ENCODE data around the gene FBXO7.

Gene FBXO7

GRCh38 chr22:32532820-32533128 is 58.2 kb downstream of the FBXO7 start:
- DNase-seq: no peak

GRCh38 chr22:32533265-32534111 is 58.9 kb downstream of the FBXO7 start:
- DNase-seq: no peak

GRCh38 chr22:32534252-32535235 is 59.9 kb downstream of the FBXO7 start:
- DNase-seq: no peak

GRCh38 chr22:32535531-32536190 is 61.0 kb downstream of the FBXO7 start:
- no peak for DNase-seq

GRCh38 chr22:32536352-32536751 is 61.7 kb downstream of the FBXO7 start:
- DNase-seq: no peak

GRCh38 chr22:32538521-32538920 is 63.9 kb downstream of the FBXO7 start:
- DNase-seq: no peak

- DNase-seq: no peak
Observed at GRCh38 chr22:32539631-32540421, 65.2 kb downstream of the FBXO7 start.

GRCh38 chr22:32541481-32541880 is 66.9 kb downstream of the FBXO7 start:
- no peak for DNase-seq

- no peak for DNase-seq
Observed at GRCh38 chr22:32542066-32542676, 67.6 kb downstream of the FBXO7 start.

GRCh38 chr22:32542677-32543357 is 68.2 kb downstream of the FBXO7 start:
- DNase-seq: no peak

- DNase-seq: no peak
Observed at GRCh38 chr22:32544953-32545558, 70.4 kb downstream of the FBXO7 start.

- no peak for DNase-seq
Observed at GRCh38 chr22:32545801-32546200, 71.2 kb downstream of the FBXO7 start.

GRCh38 chr22:32546496-32546895 is 71.9 kb downstream of the FBXO7 start:
- no peak for DNase-seq

GRCh38 chr22:32546935-32547334 is 72.3 kb downstream of the FBXO7 start:
- DNase-seq: no peak

- no peak for DNase-seq
Observed at GRCh38 chr22:32548039-32548438, 73.4 kb downstream of the FBXO7 start.

Data from midbrain (tissue), 1 donor.